Measurements from ENCODE around the gene PLA2R1. TPM values are rescaled to one million over a fixed set of nuclear protein-coding genes. Genes with fewer than 3 reads are reported as not detected.

Gene PLA2R1
- total and polyA plus RNA-seq, 2 experiments from 2014 or later, result 4.9 to 9.6 TPM

DNA sequence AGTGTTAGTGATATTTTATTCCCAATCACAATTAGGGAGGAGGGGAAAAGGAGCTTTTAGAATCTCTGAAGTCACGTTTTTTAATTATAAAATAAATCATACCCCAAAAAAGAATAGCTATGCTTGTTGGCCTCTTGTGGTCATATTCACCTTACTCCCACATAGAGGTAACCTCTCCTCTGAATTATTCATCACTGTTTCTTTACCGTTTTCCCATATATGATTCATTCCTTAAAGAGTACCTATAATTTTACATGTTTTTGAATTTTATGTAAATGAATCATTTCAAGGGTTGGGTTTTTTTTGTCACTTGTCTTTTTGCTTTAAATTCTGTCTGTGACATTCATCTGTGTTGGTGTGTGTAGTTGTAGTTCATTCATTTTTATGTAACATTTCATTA is 153.8 kb downstream of the PLA2R1 start:
- no peak overlapping the region for H3K27ac ChIP-seq
- H3K79me2 ChIP-seq, result no peaks in the 10 kb centered on the region
- H3K4me3 ChIP-seq, result no peak overlapping the region
- H3K9me2 ChIP-seq (replicated peaks; ENCODE audit: insufficient read depth), result no peaks in the 10 kb centered on the region
- peaks cover 11% of the 10 kb centered on the region for H3K4me1 ChIP-seq (ENCODE audit: insufficient read depth)
- no peak overlapping the region for H2AFZ ChIP-seq
- no peak for DNase-seq (ENCODE audit: low spot score)
- H3K4me2 ChIP-seq, result no peak overlapping the region
- no peaks in the 10 kb centered on the region for H3K27me3 ChIP-seq
- no peaks in the 10 kb centered on the region for H4K20me1 ChIP-seq (ENCODE audit: insufficient read depth, poor library complexity, severe bottlenecking)
- WGBS (ENCODE audit: low lambda C conversion rate, missing lambda C conversion rate), result 84% methylated on average over 2 of the region's 2 CpGs
- no peak for TF ChIP-seq CTCF (IDR thresholded peaks at IDR 0.05; ENCODE audit: poor library complexity)
- TF ChIP-seq EZH2 (IDR thresholded peaks at IDR 0.05; ENCODE audit: borderline replicate concordance), result no peak
- TF ChIP-seq EZH2phosphoT487 (IDR thresholded peaks at IDR 0.05; ENCODE audit: low read depth, severe bottlenecking, unreplicated experiment), result no peak
- no peaks in the 10 kb centered on the region for H3K9me3 ChIP-seq (ENCODE audit: low read depth)
- H3K36me3 ChIP-seq (replicated peaks; ENCODE audit: insufficient read depth, low read depth), result no peaks in the 10 kb centered on the region

DNA sequence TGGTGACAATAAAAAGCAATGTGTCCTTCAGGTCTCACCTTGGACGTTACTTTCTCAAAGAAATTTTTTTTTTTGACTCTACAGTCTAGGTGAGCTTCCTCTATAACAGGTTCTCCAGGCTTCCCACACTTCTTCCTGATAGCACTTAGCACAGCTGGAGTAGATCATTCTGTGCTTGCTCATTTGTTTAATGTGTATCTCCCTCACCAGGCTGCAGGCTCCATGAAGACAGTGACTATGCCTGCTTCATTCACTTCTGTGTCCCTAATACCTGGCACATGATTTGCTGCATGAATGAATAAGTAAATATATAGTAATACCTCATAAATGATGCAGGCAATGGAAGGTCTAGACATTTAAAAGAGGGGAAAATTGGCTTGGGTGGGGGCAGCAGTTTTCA is 154.5 kb downstream of the PLA2R1 start:
- Histone ChIP-seq H4K20me1 (ENCODE audit: insufficient read depth, poor library complexity, severe bottlenecking) (no peaks in the 10 kb centered on the region), H3K9me3 (ENCODE audit: low read depth) (no peaks in the 10 kb centered on the region), H3K36me3 (replicated peaks; ENCODE audit: insufficient read depth, low read depth) (no peaks in the 10 kb centered on the region), H3K4me2 (no peak overlapping the region), H3K4me3 (no peak overlapping the region), H3K4me1 (ENCODE audit: insufficient read depth) (peaks cover 19% of the 10 kb centered on the region), H3K79me2 (no peaks in the 10 kb centered on the region), H3K27me3 (no peaks in the 10 kb centered on the region), H3K9me2 (replicated peaks; ENCODE audit: insufficient read depth) (no peaks in the 10 kb centered on the region), H2AFZ (no peak overlapping the region), H3K27ac (peak overlapping the region; percentile 87)
- TF ChIP-seq EZH2 (IDR thresholded peaks at IDR 0.05; ENCODE audit: borderline replicate concordance) (no peak), EZH2phosphoT487 (IDR thresholded peaks at IDR 0.05; ENCODE audit: low read depth, severe bottlenecking, unreplicated experiment) (no peak), CTCF (IDR thresholded peaks at IDR 0.05; ENCODE audit: poor library complexity) (no peak)
- DNase-seq (ENCODE audit: low spot score), result no peak
- 52% methylated on average over 1 of the region's 1 CpG for WGBS (ENCODE audit: low lambda C conversion rate, missing lambda C conversion rate)

- 76% methylated on average over 7 of the region's 7 CpGs for WGBS (ENCODE audit: low lambda C conversion rate, missing lambda C conversion rate)
- Histone ChIP-seq H3K4me3 (no peak overlapping the region), H4K20me1 (ENCODE audit: insufficient read depth, poor library complexity, severe bottlenecking) (no peaks in the 10 kb centered on the region), H3K4me1 (ENCODE audit: insufficient read depth) (peaks cover 19% of the 10 kb centered on the region), H3K79me2 (no peaks in the 10 kb centered on the region), H3K4me2 (peak overlapping the region; percentile 87), H2AFZ (no peak overlapping the region), H3K9me3 (ENCODE audit: low read depth) (no peaks in the 10 kb centered on the region), H3K36me3 (replicated peaks; ENCODE audit: insufficient read depth, low read depth) (no peaks in the 10 kb centered on the region), H3K9me2 (replicated peaks; ENCODE audit: insufficient read depth) (no peaks in the 10 kb centered on the region), H3K27ac (peak overlapping the region; percentile 87), H3K27me3 (no peaks in the 10 kb centered on the region)
- DNase-seq (ENCODE audit: low spot score), result peak; percentile 58
- TF ChIP-seq CTCF (IDR thresholded peaks at IDR 0.05; ENCODE audit: poor library complexity) (no peak), EZH2 (IDR thresholded peaks at IDR 0.05; ENCODE audit: borderline replicate concordance) (no peak), EZH2phosphoT487 (IDR thresholded peaks at IDR 0.05; ENCODE audit: low read depth, severe bottlenecking, unreplicated experiment) (no peak)
These were observed 156.3 kb downstream of the PLA2R1 start for GRCh38 chr2:159905926-159906714.

Data from hepatocyte (in vitro differentiated cells).